Measurements from ENCODE around the gene CUL1.

DNA sequence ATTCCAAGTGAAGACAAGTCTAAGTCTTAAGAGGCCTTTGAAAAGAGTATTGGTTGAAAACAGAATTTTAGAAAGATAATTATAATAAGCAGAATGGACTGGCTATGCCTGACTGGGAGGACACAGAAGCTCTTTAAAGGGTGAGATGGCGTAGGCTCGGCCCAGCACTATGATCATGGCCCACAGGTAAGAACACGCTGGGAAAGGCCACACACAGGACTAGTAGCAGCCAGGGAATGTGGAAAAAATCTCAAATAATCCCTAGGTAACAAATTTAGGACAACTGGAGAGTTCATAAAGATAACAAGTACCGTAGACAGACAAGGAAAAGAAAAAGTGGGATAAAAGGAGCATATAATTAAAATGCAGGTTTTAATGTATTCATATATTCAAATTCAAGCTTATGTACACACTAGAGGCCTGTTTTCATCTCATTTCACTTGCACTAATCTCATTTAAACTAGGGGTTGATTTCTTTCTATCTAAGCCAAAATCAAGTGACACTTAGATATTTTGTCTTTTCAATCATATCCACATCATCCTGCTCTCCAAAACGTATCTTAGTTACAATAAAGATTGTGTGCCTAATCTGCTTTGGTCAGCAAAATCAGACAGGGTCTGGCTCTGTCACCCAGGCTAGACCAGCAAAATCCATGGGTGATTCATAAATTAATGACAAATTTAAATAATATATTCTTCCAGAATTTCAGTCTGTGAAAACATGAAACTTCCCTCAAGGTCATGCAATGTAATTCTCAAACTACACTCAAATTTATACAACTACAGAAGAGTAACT lies 132.4 kb downstream of the CUL1 start:
- TF ChIP-seq EZH2 (IDR thresholded peaks at IDR 0.05; ENCODE audit: borderline replicate concordance, low read length): no peak
- TF ChIP-seq CTCF (conservative IDR thresholded peaks at IDR 0.05 in 1 of 2, IDR thresholded peaks at IDR 0.05 in 1 of 2; ENCODE audit: extremely low read depth in 1 of 2, insufficient read depth in 1 of 2, low read depth in 1 of 2, low read length in 2 of 2): no peak
